ENCODE measurements around the gene ACACA. TPM values are rescaled to one million over a fixed set of nuclear protein-coding genes. Genes with fewer than 3 reads are reported as not detected.

The ACACA gene
- total and polyA plus RNA-seq, 2 donors (not counting 3 experiments of a cell fraction or from before 2014, with no cell fraction given) = 55.3 to 124 TPM

GRCh38 chr17:37399265-37399803 lies 7.3 kb downstream of the ACACA start:
- intact Hi-C loops (cut with micrococcal nuclease) (no loop called here), dilution Hi-C loops (cut with MboI; ENCODE audit: extremely low pct_ligation_motif_present, low sequenced_read_pairs) (no loop called here)
- POLR2A ChIA-PET = no interaction called here
- Histone ChIP-seq H3K27me3 (ENCODE audit: control insufficient read depth in 2 of 2, insufficient read depth in 2 of 2, low read length in 2 of 2) (no peaks in the 10 kb centered on the region), H4K20me1 (replicated peaks; ENCODE audit: control insufficient read depth, extremely low read depth, insufficient read depth, low read length) (no peaks in the 10 kb centered on the region), H3K36me3 (ENCODE audit: control insufficient read depth in 2 of 2, extremely low read depth in 1 of 2, insufficient read depth in 2 of 2, low read length in 2 of 2) (no peaks in the 10 kb centered on the region), H3K9me1 (replicated peaks; ENCODE audit: control insufficient read depth, extremely low read depth, insufficient read depth, low read length) (no peaks in the 10 kb centered on the region), H3K4me2 (ENCODE audit: insufficient read depth, low read length) (no peak overlapping the region), H2AFZ (ENCODE audit: low read depth, low read length) (no peak overlapping the region), H3K9ac (replicated peaks; ENCODE audit: extremely low read depth, insufficient read depth, low read length) (no peak overlapping the region), H3K79me2 (ENCODE audit: control insufficient read depth, insufficient read depth, low read length) (peaks cover 9% of the 10 kb centered on the region), H3K4me1 (ENCODE audit: control insufficient read depth, extremely low read depth, insufficient read depth, low read length) (peaks cover 4% of the 10 kb centered on the region), H3K4me3 (replicated peaks in 1 of 3; ENCODE audit: insufficient read depth in 1 of 3, low read depth in 1 of 3, low read length in 3 of 3) (no peak overlapping the region), H3K9me3 (replicated peaks; ENCODE audit: control insufficient read depth, insufficient read depth, low read length) (no peaks in the 10 kb centered on the region), H3K27ac (ENCODE audit: insufficient read depth, low read depth, low read length) (no peak overlapping the region)
- TF ChIP-seq POLR2AphosphoS5 (IDR thresholded peaks at IDR 0.05; ENCODE audit: insufficient read depth, low read depth, low read length) (no peak), EZH2 (IDR thresholded peaks at IDR 0.05; ENCODE audit: borderline replicate concordance, low read depth, low read length, severe bottlenecking) (no peak), JUN (IDR thresholded peaks at IDR 0.05; ENCODE audit: borderline replicate concordance, insufficient read depth, insufficient read length, low read depth) (no peak), POLR2A (IDR thresholded peaks at IDR 0.05; ENCODE audit: low read depth, low read length) (no peak)
- no TSS peak for BruUV-seq (replicated peaks)
- no peak for FAIRE-seq
- CTCF ChIA-PET = interaction anchor here (2.7 kb wide), 1 partner anchor 26 kb away, joined by 13 read pairs; no protein-coding TSS in a partner anchor
- no peak for DNase-seq (ENCODE audit: low read depth, low spot score)

GRCh38 chr17:37393352-37393751 lies 13.3 kb downstream of the ACACA start:
- Histone ChIP-seq H3K4me1 (ENCODE audit: control insufficient read depth, extremely low read depth, insufficient read depth, low read length) (no peaks in the 10 kb centered on the region), H3K4me2 (ENCODE audit: insufficient read depth, low read length) (no peak overlapping the region), H3K9ac (replicated peaks; ENCODE audit: extremely low read depth, insufficient read depth, low read length) (no peak overlapping the region), H3K79me2 (ENCODE audit: control insufficient read depth, insufficient read depth, low read length) (no peaks in the 10 kb centered on the region), H3K27me3 (ENCODE audit: control insufficient read depth in 2 of 2, insufficient read depth in 2 of 2, low read length in 2 of 2) (no peaks in the 10 kb centered on the region), H2AFZ (ENCODE audit: low read depth, low read length) (no peak overlapping the region), H3K4me3 (replicated peaks in 1 of 3; ENCODE audit: insufficient read depth in 1 of 3, low read depth in 1 of 3, low read length in 3 of 3) (no peak overlapping the region), H4K20me1 (replicated peaks; ENCODE audit: control insufficient read depth, extremely low read depth, insufficient read depth, low read length) (no peaks in the 10 kb centered on the region), H3K36me3 (ENCODE audit: control insufficient read depth in 2 of 2, extremely low read depth in 1 of 2, insufficient read depth in 2 of 2, low read length in 2 of 2) (no peaks in the 10 kb centered on the region), H3K9me3 (replicated peaks; ENCODE audit: control insufficient read depth, insufficient read depth, low read length) (no peaks in the 10 kb centered on the region), H3K27ac (ENCODE audit: insufficient read depth, low read depth, low read length) (no peak overlapping the region), H3K9me1 (replicated peaks; ENCODE audit: control insufficient read depth, extremely low read depth, insufficient read depth, low read length) (no peaks in the 10 kb centered on the region)
- dilution Hi-C loops (cut with MboI; ENCODE audit: extremely low pct_ligation_motif_present, low sequenced_read_pairs) = no loop called here
- no TSS peak for BruUV-seq (replicated peaks)
- TF ChIP-seq POLR2A (IDR thresholded peaks at IDR 0.05; ENCODE audit: low read depth, low read length) (no peak), FOS (IDR thresholded peaks at IDR 0.05; ENCODE audit: borderline replicate concordance, insufficient read depth, low read length) (no peak), GATA2 (IDR thresholded peaks at IDR 0.05; ENCODE audit: insufficient read depth, insufficient read length, low read depth, low read length) (no peak)
- POLR2A ChIA-PET = no interaction called here
- intact Hi-C loops (cut with micrococcal nuclease) = no loop called here
- CTCF ChIA-PET = interaction anchor here (12.2 kb wide), 1 partner anchor 19 kb away, joined by 123 read pairs; the partner anchor contains the start of gene C17orf78
- DNase-seq (ENCODE audit: low read depth, low spot score) (no peak), FAIRE-seq (no peak)

All from endothelial cell of umbilical vein (primary cell).